Measurements from ENCODE around the gene SLC6A11. TPM values are rescaled to one million over a fixed set of nuclear protein-coding genes. Genes with fewer than 3 reads are reported as not detected.
A peak's percentile ranks its signal among the peaks of the same experiment; 100 is the strongest.

SLC6A11 gene
- total RNA-seq, 1 experiment from 2014 or later = 0.05 TPM

DNA sequence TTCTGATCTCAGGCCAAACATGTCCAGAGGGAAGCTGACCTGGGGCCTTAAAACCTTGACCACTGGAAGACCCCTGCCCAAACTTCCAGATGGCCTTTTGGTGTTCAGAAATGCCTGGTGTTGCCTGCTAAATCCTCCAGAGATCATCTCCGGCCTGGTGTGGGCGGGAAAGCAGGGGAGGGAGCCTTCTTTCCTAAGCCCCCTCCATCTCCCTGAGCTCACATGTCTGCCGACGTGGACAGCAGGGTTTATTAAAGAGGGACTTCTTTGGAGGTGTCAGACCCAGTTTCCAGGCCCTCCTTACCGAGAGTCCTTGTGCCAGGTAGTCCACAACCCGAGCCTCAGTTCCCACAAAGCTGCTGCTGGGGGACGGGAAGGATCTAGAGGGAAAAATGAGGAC lies 120.7 kb downstream of the SLC6A11 start:
- Histone ChIP-seq H3K27me3 (replicated peaks) (no peaks in the 10 kb centered on the region), H3K27ac (peak overlapping the region; percentile 50), H3K4me1 (replicated peaks) (peaks cover 79% of the 10 kb centered on the region), H3K4me3 (no peak overlapping the region), H3K36me3 (no peaks in the 10 kb centered on the region), H3K9me3 (replicated peaks) (no peaks in the 10 kb centered on the region)
- DNase-seq (ENCODE audit: low read depth in 1 of 2, low spot score in 2 of 2) = no peak

DNA sequence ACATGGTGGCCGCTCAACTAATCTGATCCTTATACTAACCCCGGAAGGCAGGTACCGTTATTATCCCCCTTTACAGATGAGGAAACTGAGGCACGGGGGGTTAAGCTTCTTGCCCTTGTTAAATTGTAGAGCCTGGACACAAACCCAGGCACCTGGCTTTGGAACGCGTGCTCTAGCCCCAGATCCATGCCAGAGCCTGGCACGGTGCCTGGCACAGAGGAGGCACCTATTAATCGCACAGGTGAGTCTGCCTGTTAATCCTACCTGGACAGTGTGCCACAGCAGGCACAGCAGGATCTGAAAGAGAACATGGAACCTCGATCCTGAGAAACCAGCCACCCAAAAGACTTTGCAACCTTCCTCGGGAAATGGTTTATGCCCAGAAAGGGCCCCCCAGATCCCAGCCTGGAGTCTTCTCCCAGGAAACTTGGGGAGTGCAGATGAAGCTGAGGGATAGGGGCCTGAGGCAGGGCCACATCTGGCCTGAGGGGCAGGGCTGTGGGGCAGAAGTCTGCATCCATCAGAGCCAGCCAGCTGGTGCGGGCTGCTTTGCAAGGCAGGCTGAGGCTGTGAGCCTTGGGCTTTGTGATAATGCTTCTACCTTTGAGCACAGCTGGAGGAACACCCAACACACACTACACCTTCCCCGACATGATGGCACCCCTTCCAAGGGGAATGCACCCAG lies 121.3 kb downstream of the SLC6A11 start:
- no peaks in the 10 kb centered on the region for H3K27me3 ChIP-seq (replicated peaks)
- no peak overlapping the region for H3K4me3 ChIP-seq
- peaks cover 80% of the 10 kb centered on the region for H3K4me1 ChIP-seq (replicated peaks)
- peaks cover 3% of the 10 kb centered on the region; the same call in 1 of the 2 replicates for H3K9me3 ChIP-seq (replicated peaks)
- H3K36me3 ChIP-seq = no peaks in the 10 kb centered on the region
- DNase-seq (ENCODE audit: low read depth in 1 of 2, low spot score in 2 of 2) = no peak
- H3K27ac ChIP-seq = peak overlapping the region; percentile 50

DNA sequence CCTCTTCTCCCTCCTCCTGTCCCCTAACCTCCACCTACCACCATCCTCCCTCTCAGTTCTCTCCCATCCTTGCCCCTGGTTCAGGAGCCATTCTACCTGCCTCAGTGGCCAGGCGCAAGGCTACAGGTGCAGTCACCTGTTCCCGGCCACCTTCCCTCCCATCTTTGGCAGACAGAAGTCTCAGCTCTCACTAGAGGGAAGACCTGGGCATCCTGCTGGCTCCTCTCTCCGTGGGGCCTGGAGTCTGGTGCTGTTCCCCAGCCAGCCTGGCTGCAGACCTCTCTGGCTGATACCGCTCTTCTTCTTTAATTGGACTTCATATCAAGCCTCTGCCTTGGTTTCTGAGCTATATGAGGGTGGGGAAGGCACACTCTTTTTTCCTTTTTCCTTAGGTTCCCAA lies 123.5 kb downstream of the SLC6A11 start:
- DNase-seq (ENCODE audit: low read depth in 1 of 2, low spot score in 2 of 2) = no peak
- no peaks in the 10 kb centered on the region for H3K36me3 ChIP-seq
- H3K27me3 ChIP-seq (replicated peaks) = no peaks in the 10 kb centered on the region
- H3K27ac ChIP-seq = 0 out of 2 replicates have a peak overlapping the region, but pooled peaks have one; percentile 34
- H3K9me3 ChIP-seq (replicated peaks) = peaks cover 4% of the 10 kb centered on the region; the same call in 1 of the 2 replicates
- H3K4me3 ChIP-seq = no peak overlapping the region
- peaks cover 57% of the 10 kb centered on the region for H3K4me1 ChIP-seq (replicated peaks)

DNA sequence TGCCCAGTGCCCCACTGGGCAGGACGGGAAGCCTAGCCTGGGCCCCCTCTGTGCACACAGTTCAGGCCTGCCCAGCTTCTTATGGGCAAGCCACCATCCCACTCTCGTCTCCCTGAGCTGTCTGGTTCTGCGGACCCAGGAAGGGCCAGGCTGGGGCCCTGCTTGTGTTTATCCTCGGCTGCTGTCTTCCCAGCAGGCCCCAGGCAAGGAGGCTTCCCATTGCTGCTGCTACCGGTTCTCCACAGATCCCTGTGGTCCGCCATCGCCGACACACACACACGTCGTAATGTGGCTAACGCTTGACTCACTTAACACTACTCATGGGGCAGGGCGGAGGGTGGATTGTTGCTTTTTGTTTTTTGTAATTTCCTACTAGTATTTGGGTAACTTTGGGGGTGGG lies 124.1 kb downstream of the SLC6A11 start:
- Histone ChIP-seq H3K27ac (0 out of 2 replicates have a peak overlapping the region, but pooled peaks have one; percentile 34), H3K27me3 (replicated peaks) (no peaks in the 10 kb centered on the region), H3K36me3 (no peaks in the 10 kb centered on the region), H3K9me3 (replicated peaks) (peaks cover 4% of the 10 kb centered on the region; the same call in 1 of the 2 replicates), H3K4me3 (no peak overlapping the region), H3K4me1 (replicated peaks) (peaks cover 52% of the 10 kb centered on the region)
- DNase-seq (ENCODE audit: low read depth in 1 of 2, low spot score in 2 of 2) = no peak

DNA sequence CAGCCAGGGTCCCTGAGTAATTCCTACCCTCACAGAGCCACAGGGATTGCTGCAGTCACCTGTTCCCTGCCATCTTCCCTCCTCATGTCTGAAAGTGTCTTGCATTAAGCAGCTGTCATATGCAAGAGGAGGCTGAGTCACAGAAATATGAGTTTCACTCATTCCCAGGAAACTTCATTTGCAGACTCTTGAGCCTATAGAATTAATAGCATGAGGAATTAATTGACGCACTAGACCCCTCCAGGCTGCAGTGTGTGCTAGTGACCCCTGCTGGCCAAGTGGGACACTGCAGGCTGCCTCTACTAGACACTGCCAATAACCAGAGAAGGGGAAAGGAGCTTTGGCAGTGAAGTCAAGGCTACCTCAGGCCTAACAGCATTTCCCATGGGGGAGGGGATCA lies 125.9 kb downstream of the SLC6A11 start:
- Histone ChIP-seq H3K27ac (no peak overlapping the region), H3K27me3 (replicated peaks) (no peaks in the 10 kb centered on the region), H3K36me3 (no peaks in the 10 kb centered on the region), H3K9me3 (replicated peaks) (peaks cover 4% of the 10 kb centered on the region; the same call in 1 of the 2 replicates), H3K4me3 (no peak overlapping the region), H3K4me1 (replicated peaks) (peaks cover 33% of the 10 kb centered on the region)
- DNase-seq (ENCODE audit: low read depth in 1 of 2, low spot score in 2 of 2) = no peak

DNA sequence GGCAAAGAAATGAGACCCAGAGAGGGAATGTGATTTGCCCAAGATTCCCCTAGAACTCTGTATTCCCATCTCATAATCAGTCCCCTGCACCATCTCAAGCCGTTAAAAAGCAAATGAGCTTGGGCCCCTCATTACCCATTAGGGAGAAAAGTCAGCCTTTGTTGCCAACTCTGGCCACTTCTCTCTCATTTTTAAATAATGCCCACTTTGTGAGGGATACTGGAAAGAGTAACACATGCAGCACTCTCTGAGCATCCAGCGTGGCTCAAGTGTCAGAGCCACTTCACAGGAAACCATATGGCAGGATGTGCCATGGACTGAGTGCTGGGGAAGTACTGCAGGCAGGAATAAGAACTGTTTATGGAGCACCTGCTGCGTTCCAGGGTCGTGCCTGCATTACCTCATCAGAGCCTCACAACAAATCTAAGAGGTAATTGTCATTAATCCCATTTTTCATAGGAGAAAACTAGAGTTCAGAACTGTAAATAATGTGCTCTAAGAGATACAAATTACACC lies 126.7 kb downstream of the SLC6A11 start:
- Histone ChIP-seq H3K36me3 (no peaks in the 10 kb centered on the region), H3K4me1 (replicated peaks) (peaks cover 26% of the 10 kb centered on the region), H3K27me3 (replicated peaks) (no peaks in the 10 kb centered on the region), H3K27ac (no peak overlapping the region), H3K9me3 (replicated peaks) (peaks cover 4% of the 10 kb centered on the region; the same call in 1 of the 2 replicates), H3K4me3 (no peak overlapping the region)
- DNase-seq (ENCODE audit: low read depth in 1 of 2, low spot score in 2 of 2) = no peak

DNA sequence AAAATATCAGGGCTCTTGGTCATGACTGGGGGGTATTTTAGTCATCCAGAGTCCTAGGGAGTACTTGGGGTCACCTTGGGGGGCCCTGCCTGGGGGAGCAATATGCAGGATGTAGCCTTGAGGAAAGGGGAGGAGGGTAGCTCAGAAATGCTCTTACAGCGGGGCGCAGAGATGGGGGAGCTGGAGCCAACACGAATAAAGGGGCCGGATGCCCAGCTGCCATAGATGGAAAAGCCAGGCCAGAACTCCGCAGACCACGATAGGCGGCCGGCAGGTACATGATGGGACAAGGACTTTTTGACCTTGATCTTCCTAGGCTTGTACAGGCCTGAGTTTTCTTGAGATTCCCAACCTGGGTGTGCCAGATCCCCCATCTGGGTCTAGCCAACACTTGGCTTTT lies 128.8 kb downstream of the SLC6A11 start:
- Histone ChIP-seq H3K27me3 (replicated peaks) (no peaks in the 10 kb centered on the region), H3K4me1 (replicated peaks) (peaks cover 18% of the 10 kb centered on the region), H3K36me3 (no peaks in the 10 kb centered on the region), H3K4me3 (no peak overlapping the region), H3K27ac (no peak overlapping the region), H3K9me3 (replicated peaks) (peaks cover 4% of the 10 kb centered on the region; the same call in 1 of the 2 replicates)
- no peak for DNase-seq (ENCODE audit: low read depth in 1 of 2, low spot score in 2 of 2)

DNA sequence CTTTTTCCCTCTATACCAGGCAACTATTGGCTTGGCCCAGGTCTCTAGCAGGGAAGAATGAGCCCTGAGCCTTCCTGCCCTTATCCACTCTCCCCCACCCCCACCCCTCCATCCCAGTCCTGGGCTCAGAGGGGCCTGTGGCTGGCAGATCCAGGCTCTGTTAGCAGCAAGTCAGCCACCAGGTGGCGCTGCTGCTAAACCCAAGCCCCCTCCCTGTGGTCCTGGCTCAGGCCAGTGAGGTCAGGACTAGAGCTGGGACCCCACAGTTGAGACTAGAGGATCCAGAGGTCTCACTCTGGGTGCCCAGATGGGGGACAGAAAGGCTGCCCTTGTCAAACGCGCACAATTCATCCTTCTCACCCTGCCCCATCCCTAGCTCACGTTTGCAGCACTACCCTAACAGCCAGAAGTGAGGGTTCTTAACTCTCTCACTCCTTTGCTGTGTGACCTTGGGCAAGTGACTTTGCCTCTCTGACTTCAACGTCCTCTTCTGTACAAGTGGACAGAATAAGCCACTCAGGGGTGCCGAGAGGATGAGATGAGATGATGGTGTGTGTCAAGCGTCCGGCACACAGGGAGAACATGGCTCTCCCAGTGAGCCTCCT lies 129.8 kb downstream of the SLC6A11 start:
- no peak overlapping the region for H3K4me3 ChIP-seq
- peaks cover 4% of the 10 kb centered on the region; the same call in 1 of the 2 replicates for H3K9me3 ChIP-seq (replicated peaks)
- H3K4me1 ChIP-seq (replicated peaks) = peaks cover 9% of the 10 kb centered on the region
- peak; percentile 30 to 57 for DNase-seq (ENCODE audit: low read depth in 1 of 2, low spot score in 2 of 2)
- H3K36me3 ChIP-seq = no peaks in the 10 kb centered on the region
- no peak overlapping the region for H3K27ac ChIP-seq
- no peaks in the 10 kb centered on the region for H3K27me3 ChIP-seq (replicated peaks)

DNA sequence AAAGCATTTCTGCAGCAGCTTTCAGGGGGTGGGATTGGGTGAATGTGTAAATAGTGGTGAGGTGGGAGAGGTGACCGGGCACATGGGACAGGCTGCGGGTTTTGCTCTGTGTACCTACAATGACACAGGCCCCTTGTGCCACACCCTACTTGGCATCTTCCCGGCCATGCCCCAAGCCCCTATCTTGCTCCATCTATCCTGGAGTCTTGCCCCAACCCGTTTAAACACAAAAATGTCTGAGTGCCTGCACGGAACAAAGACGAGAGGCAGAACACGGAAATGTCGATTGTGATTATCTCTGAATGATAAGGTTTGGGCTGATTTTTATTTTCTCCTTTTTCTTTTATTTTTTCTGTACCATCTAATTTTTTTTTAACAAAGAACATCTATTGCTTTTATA lies 130.5 kb downstream of the SLC6A11 start:
- Histone ChIP-seq H3K9me3 (replicated peaks) (peaks cover 4% of the 10 kb centered on the region; the same call in 1 of the 2 replicates), H3K4me3 (no peak overlapping the region), H3K27ac (no peak overlapping the region), H3K27me3 (replicated peaks) (no peaks in the 10 kb centered on the region), H3K36me3 (no peaks in the 10 kb centered on the region), H3K4me1 (replicated peaks) (peaks cover 5% of the 10 kb centered on the region; the same call in 1 of the 2 replicates)
- no peak for DNase-seq (ENCODE audit: low read depth in 1 of 2, low spot score in 2 of 2)

DNA sequence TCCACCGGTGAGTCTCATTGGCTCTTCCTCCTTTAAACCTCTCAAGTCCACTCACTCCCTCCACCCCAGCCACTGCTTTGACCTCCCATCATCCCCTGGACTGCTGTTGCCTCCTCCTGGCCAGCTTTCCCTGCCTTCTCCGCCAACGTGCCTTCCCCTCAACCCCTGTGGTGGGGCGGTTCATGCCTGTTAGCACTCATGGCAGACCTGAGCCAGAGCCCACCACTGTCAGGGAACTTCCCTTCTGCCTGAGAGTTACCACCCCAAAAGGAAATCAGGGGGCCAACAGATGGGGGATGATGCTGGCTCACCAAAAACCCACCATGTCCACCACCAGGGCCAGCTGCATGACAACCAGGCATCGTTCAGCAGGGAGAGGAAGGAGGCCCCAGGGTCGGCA lies 132.3 kb downstream of the SLC6A11 start:
- Histone ChIP-seq H3K27me3 (replicated peaks) (no peaks in the 10 kb centered on the region), H3K4me3 (no peak overlapping the region), H3K36me3 (no peaks in the 10 kb centered on the region), H3K4me1 (replicated peaks) (no peaks in the 10 kb centered on the region), H3K27ac (no peak overlapping the region), H3K9me3 (replicated peaks) (no peaks in the 10 kb centered on the region)
- no peak for DNase-seq (ENCODE audit: low read depth in 1 of 2, low spot score in 2 of 2)

DNA sequence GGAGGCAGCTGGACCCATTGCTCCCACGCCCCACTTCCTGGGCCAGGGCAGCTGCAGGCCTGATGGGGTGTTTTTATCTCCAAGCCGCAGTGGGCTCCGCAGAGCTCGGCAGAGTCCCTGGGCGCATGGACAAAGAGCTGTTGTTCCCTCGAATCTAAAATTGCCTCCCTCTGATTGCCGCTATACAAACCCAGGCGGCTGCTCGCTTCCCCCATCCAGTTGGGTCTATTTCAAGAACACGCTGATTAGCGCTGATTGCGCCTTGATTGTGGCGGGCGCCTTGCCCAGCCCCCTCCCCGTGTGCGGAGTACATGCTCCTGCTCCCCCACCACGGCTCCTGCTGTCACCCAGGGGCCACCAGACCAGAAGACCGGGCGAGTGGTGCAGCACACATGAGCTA lies 133.2 kb downstream of the SLC6A11 start:
- Histone ChIP-seq H3K4me1 (replicated peaks) (no peaks in the 10 kb centered on the region), H3K9me3 (replicated peaks) (no peaks in the 10 kb centered on the region), H3K4me3 (no peak overlapping the region), H3K36me3 (no peaks in the 10 kb centered on the region), H3K27me3 (replicated peaks) (no peaks in the 10 kb centered on the region), H3K27ac (no peak overlapping the region)
- no peak for DNase-seq (ENCODE audit: low read depth in 1 of 2, low spot score in 2 of 2)

DNA sequence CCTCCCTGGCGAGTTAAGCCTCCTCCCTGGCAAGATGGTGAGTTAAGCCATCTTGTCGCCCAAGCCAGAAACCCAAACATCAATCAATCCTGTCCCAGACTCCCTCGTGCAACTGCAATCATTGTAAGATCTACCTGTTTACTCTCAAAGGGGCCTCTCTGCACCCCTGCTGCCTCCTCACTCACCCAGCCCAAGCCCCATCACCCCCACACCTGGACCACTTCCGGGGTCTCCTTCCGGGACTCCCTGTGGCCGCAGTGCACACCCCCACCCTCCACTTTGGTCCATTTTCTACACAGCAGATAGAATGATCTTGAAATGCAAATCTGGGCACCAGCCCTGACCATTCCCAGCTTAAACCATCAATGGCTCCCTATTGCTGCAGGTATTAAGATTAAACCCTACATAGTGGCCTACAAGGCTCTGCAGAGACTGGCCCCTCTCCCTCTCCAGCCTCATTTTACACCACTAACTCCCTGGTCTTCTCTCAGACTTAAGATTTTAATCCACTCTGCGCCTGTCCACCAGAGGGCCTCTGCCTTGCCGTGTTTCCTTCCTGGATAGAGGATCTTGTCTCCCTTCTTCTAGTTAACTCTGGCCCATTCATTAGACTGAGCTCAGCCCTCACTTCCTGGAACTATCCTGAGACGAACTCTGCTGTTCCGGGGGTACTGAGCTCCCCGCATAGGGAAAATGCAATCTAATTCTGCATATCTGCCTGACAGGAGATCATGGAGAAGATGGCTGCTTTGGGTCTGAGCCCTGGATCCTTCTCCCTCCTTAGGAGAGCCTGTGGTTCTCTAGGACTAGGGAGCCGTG lies 134.7 kb downstream of the SLC6A11 start:
- no peaks in the 10 kb centered on the region for H3K36me3 ChIP-seq
- no peaks in the 10 kb centered on the region; the same call in 1 of the 2 replicates for H3K27me3 ChIP-seq (replicated peaks)
- DNase-seq (ENCODE audit: low read depth in 1 of 2, low spot score in 2 of 2) = no peak
- H3K4me3 ChIP-seq = no peak overlapping the region
- H3K4me1 ChIP-seq (replicated peaks) = no peaks in the 10 kb centered on the region
- no peaks in the 10 kb centered on the region for H3K9me3 ChIP-seq (replicated peaks)
- H3K27ac ChIP-seq = no peak overlapping the region

DNA sequence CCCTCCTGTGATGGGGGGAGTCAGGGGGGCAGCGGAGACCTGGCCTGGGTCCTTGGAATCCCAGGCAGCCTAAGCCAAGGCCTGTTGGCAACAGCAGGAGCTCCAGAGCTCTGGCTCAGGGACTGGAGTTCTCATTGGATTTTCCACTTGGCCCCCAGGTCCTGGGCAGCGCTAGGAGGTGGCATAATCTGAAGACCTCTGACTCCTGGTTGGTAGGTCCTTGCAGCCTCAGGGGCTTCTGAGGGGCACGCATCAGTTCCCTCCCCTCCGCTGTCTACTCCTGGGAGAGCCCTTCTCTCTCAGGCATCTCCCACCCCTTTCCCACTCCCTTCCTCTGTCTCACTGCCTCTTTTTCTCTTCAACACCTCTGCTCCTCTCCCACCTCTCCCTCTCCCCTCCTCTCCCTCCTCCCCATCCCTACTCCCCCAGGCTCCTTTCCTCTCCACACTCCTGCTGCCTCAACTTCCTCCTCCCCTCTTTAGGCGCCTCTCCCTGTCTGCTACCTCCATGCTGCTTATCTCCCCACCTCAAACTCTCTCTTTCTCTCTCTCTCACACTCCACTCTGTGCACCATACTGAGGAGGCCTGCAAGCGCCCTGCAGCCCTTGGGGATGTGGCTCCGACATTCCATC lies 135.4 kb downstream of the SLC6A11 start:
- no peaks in the 10 kb centered on the region; the same call in 1 of the 2 replicates for H3K27me3 ChIP-seq (replicated peaks)
- no peaks in the 10 kb centered on the region for H3K36me3 ChIP-seq
- H3K9me3 ChIP-seq (replicated peaks) = no peaks in the 10 kb centered on the region
- no peak overlapping the region for H3K27ac ChIP-seq
- no peaks in the 10 kb centered on the region for H3K4me1 ChIP-seq (replicated peaks)
- H3K4me3 ChIP-seq = no peak overlapping the region
- DNase-seq (ENCODE audit: low read depth in 1 of 2, low spot score in 2 of 2) = no peak
